ENCODE data around the gene ARHGDIA.
A peak's percentile ranks its signal among the peaks of the same experiment; 100 is the strongest.
"Not testable (repeated sequence)": the region's sequence is repeated elsewhere in the genome, so short reads cannot be mapped to it uniquely, and the experiment has no call there.

Gene ARHGDIA

DNA sequence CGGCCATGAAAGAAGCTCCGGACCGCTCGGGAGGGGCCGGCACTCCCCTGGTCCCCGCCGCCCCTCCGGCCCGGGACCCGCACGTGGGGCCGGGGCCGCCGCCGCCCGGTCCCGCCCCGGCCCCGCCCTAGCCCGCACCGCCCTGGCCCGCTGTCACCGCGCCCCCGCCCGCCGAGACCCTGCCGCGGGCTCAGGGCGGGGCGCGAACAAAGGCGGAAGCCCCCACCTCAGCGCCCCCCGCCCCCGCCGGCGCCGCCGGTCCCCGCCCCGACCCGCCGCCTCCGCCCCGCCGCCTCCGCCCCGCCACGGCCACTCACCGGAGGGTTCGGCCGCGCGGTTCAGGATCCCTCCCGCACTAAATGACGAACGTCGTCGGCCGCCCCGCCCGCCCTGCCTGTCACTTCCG is at the start of gene ARHGDIA:
Gene ARHGDIA (minus strand): TSS at position 357 of the 406 bp plus-strand sequence. CDS start 1,407 bp downstream, outside the sequence.
- no peaks in the 10 kb centered on the region for H3K9me3 ChIP-seq (ENCODE audit: low read depth, low read length)
- peak within 1 kb of the TSS; percentile 100 for H3K9ac ChIP-seq (ENCODE audit: insufficient read length)
- TF ChIP-seq POLR2AphosphoS5 (IDR thresholded peaks at IDR 0.05; ENCODE audit: borderline replicate concordance, low read depth, low read length) (no peak), FOXP2 (optimal IDR thresholded peaks at IDR 0.05; ENCODE audit: control extremely low read depth, extremely low read length, insufficient read depth) (no peak), EZH2 (IDR thresholded peaks at IDR 0.05) (no peak)
- peaks cover 29% of the 10 kb centered on the region for H3K36me3 ChIP-seq (ENCODE audit: insufficient read depth, low read length)
- DNase-seq (ENCODE audit: low read depth, low spot score), result no peak
- H3K27ac ChIP-seq, result peak within 1 kb of the TSS; percentile 99
- peak within 1 kb of the TSS; percentile 99 for H3K4me3 ChIP-seq

DNA sequence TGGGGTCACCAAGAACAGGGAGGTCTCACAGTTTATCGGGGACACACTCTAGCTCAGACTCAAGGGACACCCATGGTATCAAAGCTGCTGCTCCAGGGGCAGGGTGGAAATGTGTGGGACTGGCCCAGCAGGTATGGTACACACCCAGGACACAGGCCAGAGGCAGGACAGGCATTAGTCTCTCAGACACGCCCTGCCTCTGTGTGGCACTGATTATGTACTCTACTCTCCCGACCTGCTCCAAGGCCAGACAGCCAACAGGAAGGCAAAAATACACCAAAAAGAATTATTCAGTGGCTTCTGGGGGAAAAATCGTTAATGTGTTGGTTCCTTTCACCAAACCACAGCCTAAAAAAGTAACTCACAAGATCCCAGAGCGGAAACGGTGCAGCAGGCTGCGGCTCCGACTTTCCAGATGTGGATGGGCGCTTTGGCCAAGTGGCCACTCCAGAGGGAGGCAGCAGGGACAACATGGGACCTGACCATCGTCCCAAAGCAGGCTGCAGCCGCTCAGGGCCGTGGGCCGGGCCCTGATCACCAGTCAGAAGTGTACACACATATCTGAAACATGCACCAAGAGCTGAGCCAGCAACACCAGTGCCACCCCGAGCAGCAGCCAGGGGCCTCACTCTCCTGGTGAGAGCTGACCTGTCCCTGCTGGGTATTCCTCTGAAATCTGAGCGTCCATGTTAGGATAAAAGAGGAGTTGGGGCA is 47.9 kb upstream of the ARHGDIA start:
- H3K36me3 ChIP-seq (ENCODE audit: insufficient read depth, low read length), result peaks cover 28% of the 10 kb centered on the region; the same call in 1 of the 2 replicates
- DNase-seq (ENCODE audit: low read depth, low spot score), result no peak
- no peaks in the 10 kb centered on the region for H3K9me3 ChIP-seq (ENCODE audit: low read depth, low read length)
- H3K4me3 ChIP-seq, result no peak overlapping the region
- H3K27ac ChIP-seq, result peak overlapping the region; percentile 50; the same call in 1 of the 2 replicates
- TF ChIP-seq FOXP2 (optimal IDR thresholded peaks at IDR 0.05; ENCODE audit: control extremely low read depth, extremely low read length, insufficient read depth) (no peak), POLR2AphosphoS5 (IDR thresholded peaks at IDR 0.05; ENCODE audit: borderline replicate concordance, low read depth, low read length) (no peak), EZH2 (IDR thresholded peaks at IDR 0.05) (no peak)
- no peak overlapping the region for H3K9ac ChIP-seq (ENCODE audit: insufficient read length)

DNA sequence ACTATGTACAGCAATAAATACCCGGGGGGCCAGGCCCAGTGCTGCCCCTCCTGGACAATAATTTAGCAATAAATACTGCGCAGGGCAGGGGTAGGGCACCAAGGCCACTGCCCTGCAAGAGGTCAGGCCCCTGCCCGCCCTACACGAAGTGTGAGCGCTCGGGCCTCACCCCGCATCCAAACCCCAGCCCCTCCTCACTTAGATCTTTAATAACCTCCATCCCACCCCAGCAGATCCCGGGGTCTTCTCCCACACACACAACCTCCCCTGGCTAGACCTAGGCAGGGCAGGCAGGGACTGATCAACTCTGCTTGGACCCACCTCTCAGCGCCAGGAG is 47.2 kb upstream of the ARHGDIA start:
- not testable (repeated sequence) for H3K9ac ChIP-seq (ENCODE audit: insufficient read length); H3K27ac ChIP-seq; DNase-seq (ENCODE audit: low read depth, low spot score); H3K9me3 ChIP-seq (ENCODE audit: low read depth, low read length)
- Histone ChIP-seq H3K36me3 (ENCODE audit: insufficient read depth, low read length) (peaks cover 34% of the 10 kb centered on the region; the same call in 1 of the 2 replicates), H3K4me3 (peak overlapping the region; percentile 82)

DNA sequence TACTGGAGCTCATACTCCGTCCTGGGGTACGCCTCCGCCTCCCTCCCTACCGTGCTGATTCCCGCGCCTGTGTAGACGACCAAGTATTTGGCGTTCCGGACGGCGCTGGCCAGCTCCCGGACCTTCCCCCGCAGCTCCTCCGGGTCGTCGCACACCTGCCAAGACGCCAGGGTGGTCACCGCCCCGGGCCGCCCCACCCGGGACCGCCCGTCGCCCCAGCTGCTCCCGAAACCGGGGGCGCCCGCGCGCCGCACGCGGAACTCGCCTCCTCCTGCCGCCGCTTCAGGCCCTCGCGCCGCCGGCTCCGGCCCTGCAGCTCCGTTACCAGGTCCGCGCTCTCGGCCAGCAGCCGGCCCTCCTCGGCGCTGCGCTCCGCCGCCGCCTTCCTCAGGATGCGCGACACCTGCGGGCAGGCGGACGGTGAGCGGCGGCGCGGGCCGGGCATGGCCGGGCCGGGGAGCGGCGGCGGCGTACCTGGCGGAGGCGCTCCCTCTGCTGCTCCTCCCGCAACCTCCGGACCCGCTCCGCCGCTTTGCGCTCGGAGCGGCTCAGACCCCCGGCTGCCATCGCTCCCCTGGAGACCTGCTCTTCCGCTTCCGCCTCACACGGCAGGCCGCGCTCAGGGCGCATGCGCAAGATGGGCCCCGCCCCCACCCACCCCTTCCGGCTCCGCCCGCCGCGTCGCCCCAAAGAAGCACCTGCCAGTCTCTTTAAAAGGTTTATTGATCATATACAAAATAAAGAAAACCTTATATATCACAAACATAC is 46.6 kb upstream of the ARHGDIA start, which contains the start of gene SIRT7:
Gene SIRT7 (minus strand): TSS at position 612 of the 768 bp plus-strand sequence. CDS start 45 bp downstream, at position 567.
- peak within 1 kb of the TSS; percentile 74 for H3K9ac ChIP-seq (ENCODE audit: insufficient read length)
- peak within 1 kb of the TSS; percentile 82 for H3K4me3 ChIP-seq
- peaks cover 40% of the 10 kb centered on the region; the same call in 1 of the 2 replicates for H3K36me3 ChIP-seq (ENCODE audit: insufficient read depth, low read length)
- no peak for DNase-seq (ENCODE audit: low read depth, low spot score)
- peak; percentile 53; the same call in 1 of the 2 replicates for TF ChIP-seq POLR2AphosphoS5 (IDR thresholded peaks at IDR 0.05; ENCODE audit: borderline replicate concordance, low read depth, low read length)
- TF ChIP-seq FOXP2 (optimal IDR thresholded peaks at IDR 0.05; ENCODE audit: control extremely low read depth, extremely low read length, insufficient read depth), result no peak
- H3K9me3 ChIP-seq (ENCODE audit: low read depth, low read length), result no peaks in the 10 kb centered on the region
- H3K27ac ChIP-seq, result peak within 1 kb of the TSS; percentile 50; the same call in 1 of the 2 replicates

DNA sequence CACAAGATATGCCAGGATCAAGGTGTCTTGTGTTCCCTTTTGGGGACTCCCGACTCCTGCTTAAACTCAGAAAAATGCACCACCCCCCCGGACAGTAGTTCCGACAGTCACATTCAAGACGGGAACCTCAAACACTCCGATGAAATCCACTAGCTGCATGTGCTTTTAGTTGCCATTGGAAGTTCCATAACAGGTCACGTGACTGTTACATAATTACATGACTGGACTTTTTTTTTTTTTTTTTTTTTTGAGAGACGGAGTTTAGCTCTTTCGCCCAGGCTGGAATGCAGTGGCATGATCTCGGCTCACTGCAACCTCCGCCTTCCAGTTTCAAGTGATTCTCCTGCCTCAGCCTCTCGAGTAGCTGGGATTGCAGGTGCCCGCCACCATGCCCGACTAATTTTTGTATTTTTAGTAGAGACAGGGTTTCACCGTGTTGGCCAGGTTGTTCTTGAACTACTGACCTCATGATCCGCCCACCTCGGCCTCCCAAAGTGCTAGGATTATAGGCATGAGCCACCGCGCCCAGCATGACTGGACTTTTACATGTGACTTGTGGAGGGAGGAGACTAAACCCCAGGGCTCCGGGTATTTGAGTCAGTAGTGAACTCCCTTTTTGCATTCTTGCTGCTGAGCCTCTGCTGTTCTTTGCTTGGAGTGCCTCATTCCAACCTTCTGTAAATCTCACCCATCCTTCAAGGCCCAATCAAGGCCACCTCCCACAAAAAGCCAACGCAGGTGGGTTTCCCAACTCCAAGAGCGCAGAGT is 45.3 kb upstream of the ARHGDIA start:
- peak overlapping the region; percentile 82 for H3K4me3 ChIP-seq
- H3K27ac ChIP-seq, result 0 out of 2 replicates have a peak overlapping the region, but pooled peaks have one; percentile 19
- DNase-seq (ENCODE audit: low read depth, low spot score), result no peak
- H3K9me3 ChIP-seq (ENCODE audit: low read depth, low read length), result no peaks in the 10 kb centered on the region
- peaks cover 35% of the 10 kb centered on the region; the same call in 1 of the 2 replicates for H3K36me3 ChIP-seq (ENCODE audit: insufficient read depth, low read length)
- H3K9ac ChIP-seq (ENCODE audit: insufficient read length), result peak overlapping the region; percentile 74
- no peak for TF ChIP-seq EZH2 (IDR thresholded peaks at IDR 0.05)
- TF ChIP-seq FOXP2 (optimal IDR thresholded peaks at IDR 0.05; ENCODE audit: control extremely low read depth, extremely low read length, insufficient read depth), result no peak
- no peak for TF ChIP-seq POLR2AphosphoS5 (IDR thresholded peaks at IDR 0.05; ENCODE audit: borderline replicate concordance, low read depth, low read length)

DNA sequence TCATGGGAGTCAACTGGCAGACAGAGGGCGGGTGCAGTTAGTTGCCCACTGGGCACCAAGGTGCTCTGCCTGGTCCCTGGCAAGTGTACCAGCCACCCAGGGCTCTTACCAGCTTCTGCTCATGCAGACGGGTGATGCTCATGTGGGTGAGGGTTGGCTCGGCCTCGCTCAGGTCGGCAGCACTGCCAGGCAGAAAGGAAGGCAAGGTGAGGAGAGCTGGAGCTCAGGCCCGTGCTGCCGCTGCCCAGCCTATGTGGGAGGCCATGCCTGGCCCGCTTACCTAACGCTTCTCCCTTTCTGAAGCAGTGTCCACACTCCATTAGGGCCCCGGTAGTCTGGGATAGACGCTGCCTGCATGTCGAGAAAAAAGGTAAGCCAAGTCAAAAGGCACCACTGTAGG is 44.2 kb upstream of the ARHGDIA start:
- H3K9me3 ChIP-seq (ENCODE audit: low read depth, low read length), result no peaks in the 10 kb centered on the region
- H3K9ac ChIP-seq (ENCODE audit: insufficient read length), result no peak overlapping the region
- no peak overlapping the region for H3K27ac ChIP-seq
- TF ChIP-seq FOXP2 (optimal IDR thresholded peaks at IDR 0.05; ENCODE audit: control extremely low read depth, extremely low read length, insufficient read depth) (no peak), EZH2 (IDR thresholded peaks at IDR 0.05) (no peak), POLR2AphosphoS5 (IDR thresholded peaks at IDR 0.05; ENCODE audit: borderline replicate concordance, low read depth, low read length) (no peak)
- H3K36me3 ChIP-seq (ENCODE audit: insufficient read depth, low read length), result peaks cover 30% of the 10 kb centered on the region; the same call in 1 of the 2 replicates
- DNase-seq (ENCODE audit: low read depth, low spot score), result no peak
- H3K4me3 ChIP-seq, result no peak overlapping the region

DNA sequence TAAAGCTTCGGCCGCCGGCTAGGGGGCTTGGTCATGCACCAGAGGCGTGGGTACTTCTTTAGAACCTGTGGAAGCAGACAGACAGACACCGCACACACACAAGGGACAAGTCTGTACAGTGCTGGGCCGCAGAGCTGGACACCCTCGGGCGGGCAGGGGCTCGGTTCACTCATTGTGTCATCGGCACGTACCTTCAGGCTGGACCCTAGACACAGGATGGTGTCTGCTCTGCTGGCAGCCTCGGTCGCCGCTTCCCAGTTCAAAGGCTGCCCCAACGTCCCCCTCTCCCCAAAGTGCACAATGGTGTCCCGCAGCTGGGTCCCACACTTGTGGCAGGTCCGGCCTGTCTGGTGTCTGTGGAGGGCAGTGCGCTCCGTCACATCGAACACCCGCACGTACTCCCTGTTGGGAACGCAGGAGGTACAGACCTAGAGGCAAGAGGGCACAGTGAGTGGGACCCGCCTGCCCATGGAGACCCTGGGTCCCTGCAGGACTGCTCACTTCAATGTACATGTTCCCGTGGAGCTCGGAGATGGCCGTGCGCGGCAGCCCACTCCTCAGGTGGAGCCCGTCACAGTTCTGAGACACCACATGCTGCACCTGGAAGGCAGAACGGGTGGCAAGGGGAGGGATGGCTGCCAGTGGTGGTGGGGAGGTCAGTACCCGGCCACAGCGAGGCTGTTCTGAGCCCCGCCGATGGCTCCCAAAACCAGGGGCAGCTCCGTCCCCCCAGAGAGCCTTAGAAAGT is 43.1 kb upstream of the ARHGDIA start:
- H3K9me3 ChIP-seq (ENCODE audit: low read depth, low read length), result no peaks in the 10 kb centered on the region
- no peak for DNase-seq (ENCODE audit: low read depth, low spot score)
- no peak overlapping the region for H3K4me3 ChIP-seq
- TF ChIP-seq POLR2AphosphoS5 (IDR thresholded peaks at IDR 0.05; ENCODE audit: borderline replicate concordance, low read depth, low read length) (no peak), FOXP2 (optimal IDR thresholded peaks at IDR 0.05; ENCODE audit: control extremely low read depth, extremely low read length, insufficient read depth) (no peak), EZH2 (IDR thresholded peaks at IDR 0.05) (no peak)
- no peak overlapping the region for H3K9ac ChIP-seq (ENCODE audit: insufficient read length)
- H3K27ac ChIP-seq, result no peak overlapping the region
- peaks cover 30% of the 10 kb centered on the region; the same call in 1 of the 2 replicates for H3K36me3 ChIP-seq (ENCODE audit: insufficient read depth, low read length)
